Lung (tissue), 13 donors: ENCODE results near the gene ADAM12. TPM values are rescaled to one million over a fixed set of nuclear protein-coding genes. Genes with fewer than 3 reads are reported as not detected.
"Not testable (repeated sequence)": the region's sequence is repeated elsewhere in the genome, so short reads cannot be mapped to it uniquely, and the experiment has no call there.

Experiments
- ATAC-seq: fragments of 200-7000 bp; cut with Tn5 transposase; one replicate; pipeline ENCODE4 v1.9.1; 2020; ENCODE audit warnings: moderate number of reproducible peaks; ENCODE audit not compliant: insufficient read depth, low FRiP score
- DNase-seq, 3 donors: peaks; one replicate each; pipeline ENCODE4 v3.0.0-alpha.2; 2013 to 2017
- H3K27ac ChIP-seq, 2 donors: one replicate each; pipeline ENCODE4 v1.5.1; 2013; ENCODE audit warnings: mild to moderate bottlenecking in 2 of 2, moderate library complexity in 2 of 2, control low read depth in 1 of 2, inconsistent platforms in 1 of 2, low read depth in 1 of 2, low read length in 1 of 2
- H3K27me3 ChIP-seq, 3 donors: one replicate each; pipeline ENCODE4 v1.5.1; 2013; ENCODE audit warnings: low read length in 2 of 3; ENCODE audit not compliant: control insufficient read depth in 3 of 3, insufficient read depth in 3 of 3
- H3K36me3 ChIP-seq, 4 donors: one replicate each; pipeline ENCODE4 v1.5.1; 2013; ENCODE audit warnings: low read length in 4 of 4, mild to moderate bottlenecking in 1 of 4, moderate library complexity in 1 of 4; ENCODE audit not compliant: control insufficient read depth in 4 of 4, insufficient read depth in 4 of 4
- H3K4me1 ChIP-seq, 5 donors: one replicate each; pipeline ENCODE4 v1.5.1; 2013; ENCODE audit warnings: low read length in 5 of 5, mild to moderate bottlenecking in 2 of 5, moderate library complexity in 1 of 5; ENCODE audit not compliant: control insufficient read depth in 5 of 5, insufficient read depth in 5 of 5
- H3K4me3 ChIP-seq: one replicate; pipeline ENCODE4 v1.5.1; 2013; ENCODE audit warnings: mild to moderate bottlenecking, control low read depth, moderate library complexity
- H3K9ac ChIP-seq, 2 donors: one replicate each; pipeline ENCODE4 v1.5.1; 2013; ENCODE audit warnings: low read length in 2 of 2, control low read depth in 1 of 2; ENCODE audit not compliant: insufficient read depth in 1 of 2
- H3K9me3 ChIP-seq, 4 donors: one replicate each; pipeline ENCODE4 v1.5.1; 2013; ENCODE audit warnings: low read length in 3 of 4, mild to moderate bottlenecking in 1 of 4, moderate library complexity in 1 of 4; ENCODE audit not compliant: control insufficient read depth in 4 of 4, insufficient read depth in 3 of 4
- CTCF ChIP-seq: IDR thresholded peaks from 2 replicates; pipeline ENCODE4 v1.5.1; 2012; ENCODE audit warnings: mild to moderate bottlenecking; ENCODE audit errors: control extremely low read depth, extremely low read depth
- WGBS, 2 donors: extraction: QIAGEN DNeasy Blood & Tissue Kit; methylation state at CpG; one replicate each; pipeline ENCODE4 v1.1.7; 2013; 5-methylcytosine and 5-hydroxymethylcytosine counted together
- polyA plus RNA-seq, 2 donors: library from polyadenylated mRNA; stranded (reverse); fragments of 200-250 nt; gene quantifications; one replicate each; pipeline ENCODE4 v1.2.1, GENCODE V29; 2013
- small RNA-seq: library from RNA; depleted of rRNA; stranded (forward); fragments of <200 nt; gene quantifications from one replicate; pipeline ENCODE3, GENCODE V24; 2014; ENCODE audit warnings: low replicate concordance
- total RNA-seq, 2 donors: library from RNA; depleted of rRNA in 1 of 2; stranded (reverse); fragments of >200 nt in 1 of 2; gene quantifications; one replicate each; pipeline ENCODE4 v1.2.1, GENCODE V29; 2014 to 2021
- donor health status: control.
- donor health status: control.
- donor health status: Bipolar disorder and iron deficiency.
- donor health status: healthy.
- donor health status: DM: yes; HTN: yes; CAD: no.

Gene ADAM12
- total and polyA plus RNA-seq, 4 donors, result 0.16 to 5.8 (median 0.85) TPM

- 90 to 91% methylated on average over 6 of the region's 6 CpGs for WGBS, 2 donors
- Histone ChIP-seq H3K4me3 (no peak overlapping the region), H3K9ac (no peak overlapping the region), H3K27ac (no peak overlapping the region), H3K4me1 (peaks cover 0 to under 1% (median 0%) of the 10 kb centered on the region in 5 donors), H3K9me3 (no peaks in the 10 kb centered on the region), H3K27me3 (no peaks in the 10 kb centered on the region), H3K36me3 (no peaks in the 10 kb centered on the region)
- DNase-seq, result no peak
- TF ChIP-seq CTCF, result no peak
- no peak for ATAC-seq
Observed at GRCh38 chr10:125976960-125977605, 411.2 kb downstream of the ADAM12 start.

- 91 to 94% methylated on average over 32 to 34 of the region's 36 CpGs for WGBS, 2 donors
- DNase-seq, result not testable (repeated sequence)
Observed at GRCh38 chr10:125970077-125970630, 418.1 kb downstream of the ADAM12 start.

GRCh38 chr10:125967533-125967932 lies 420.7 kb downstream of the ADAM12 start:
- no peak for TF ChIP-seq CTCF

More at GRCh38 chr10:125970077-125970630, 418.1 kb downstream of the ADAM12 start:
- H3K9me3 ChIP-seq, H3K9ac ChIP-seq, H3K4me3 ChIP-seq, H3K27ac ChIP-seq, H3K36me3 ChIP-seq, H3K27me3 ChIP-seq, H3K4me1 ChIP-seq, ATAC-seq: not testable (repeated sequence)

GRCh38 chr10:125964558-125964957 lies 423.7 kb downstream of the ADAM12 start:
- Histone ChIP-seq H3K4me3 (no peak overlapping the region), H3K36me3 (no peaks in the 10 kb centered on the region), H3K9ac (no peak overlapping the region), H3K9me3 (peaks cover 0 to 2% (median 0%) of the 10 kb centered on the region in 4 donors), H3K27me3 (no peaks in the 10 kb centered on the region), H3K27ac (no peak overlapping the region), H3K4me1 (no peaks in the 10 kb centered on the region)
- no peak for TF ChIP-seq CTCF
- DNase-seq (no peak), ATAC-seq (no peak)
- WGBS, 2 donors, result 94 to 95% methylated on average over 2 of the region's 2 CpGs

More at GRCh38 chr10:125967533-125967932, 420.7 kb downstream of the ADAM12 start:
- H3K27ac ChIP-seq, result no peak overlapping the region
- WGBS, 2 donors, result 85 to 86% methylated on average over 1 of the region's 1 CpG
- ATAC-seq, result no peak
- H3K27me3 ChIP-seq, result no peaks in the 10 kb centered on the region
- H3K36me3 ChIP-seq, result no peaks in the 10 kb centered on the region
- no peaks in the 10 kb centered on the region for H3K4me1 ChIP-seq
- H3K9me3 ChIP-seq, result peaks cover 0 to 3% (median 0%) of the 10 kb centered on the region in 4 donors
- no peak overlapping the region for H3K9ac ChIP-seq
- DNase-seq, result no peak
- H3K4me3 ChIP-seq, result no peak overlapping the region

Small RNA genes lying within 50 kb of the gene (small RNA-seq; reads per million reads assigned to genes)
- gene RNA5SP328, result not detected
